ENCODE measurements around the gene RNF43. TPM values are rescaled to one million over a fixed set of nuclear protein-coding genes. Genes with fewer than 3 reads are reported as not detected.

Gene RNF43
- total RNA-seq, 4 donors from 2014 or later: 2.1 to 5.2 (median 4.3) TPM

GRCh38 chr17:58421711-58422110, 4.4 kb upstream of the RNF43 start:
- H3K36me3 ChIP-seq: no peaks in the 10 kb centered on the region
- WGBS, 2 donors: 64 to 69% methylated on average over 1 of the region's 1 CpG
- TF ChIP-seq POLR2A (IDR thresholded peaks at IDR 0.05) (no peak), CTCF (IDR thresholded peaks at IDR 0.05) (no peak)
- no peaks in the 10 kb centered on the region for H3K27me3 ChIP-seq
- no peaks in the 10 kb centered on the region for H3K9me3 ChIP-seq
- H3K27ac ChIP-seq: no peak overlapping the region
- H3K4me3 ChIP-seq (replicated peaks in 1 of 3): no peak overlapping the region
- DNase-seq: no peak
- no peaks in the 10 kb centered on the region for H3K4me1 ChIP-seq
- intact Hi-C loops (cut with DNase I): no loop called here

GRCh38 chr17:58420827-58421226, 3.5 kb upstream of the RNF43 start:
- H3K36me3 ChIP-seq: no peaks in the 10 kb centered on the region
- intact Hi-C loops (cut with DNase I): no loop called here
- 66 to 73% methylated on average over 2 of the region's 2 CpGs for WGBS, 2 donors
- no peak for DNase-seq
- H3K9me3 ChIP-seq: no peaks in the 10 kb centered on the region
- no peaks in the 10 kb centered on the region for H3K4me1 ChIP-seq
- TF ChIP-seq CTCF (IDR thresholded peaks at IDR 0.05) (no peak), POLR2A (IDR thresholded peaks at IDR 0.05) (no peak)
- H3K4me3 ChIP-seq (replicated peaks in 1 of 3): no peak overlapping the region
- no peaks in the 10 kb centered on the region for H3K27me3 ChIP-seq
- H3K27ac ChIP-seq: no peak overlapping the region

GRCh38 chr17:58416937-58417299, 416 bp downstream of the RNF43 start:
- H3K36me3 ChIP-seq: no peaks in the 10 kb centered on the region
- WGBS, 2 donors: 20 to 24% methylated on average over 6 of the region's 6 CpGs
- peaks cover 7 to 8% of the 10 kb centered on the region in 2 donors for H3K4me1 ChIP-seq
- peak; percentile 1 to 3 for DNase-seq
- TF ChIP-seq CTCF (IDR thresholded peaks at IDR 0.05): no peak
- H3K27ac ChIP-seq: peak overlapping the region; percentile 55 to 73 (median 66)
- H3K27me3 ChIP-seq: no peaks in the 10 kb centered on the region
- no peaks in the 10 kb centered on the region for H3K9me3 ChIP-seq
- H3K4me3 ChIP-seq (replicated peaks in 1 of 3): peak overlapping the region in 2 of 3 donors; percentile 30 to 37
- intact Hi-C loops (cut with DNase I): loop anchor here (10.0 kb wide), 1 partner anchor 62 kb away; the partner anchor contains the start of gene SUPT4H1

GRCh38 chr17:58416396-58416795, 938 bp downstream of the RNF43 start:
- peaks cover 8% of the 10 kb centered on the region in 2 donors for H3K4me1 ChIP-seq
- H3K4me3 ChIP-seq (replicated peaks in 1 of 3): peak overlapping the region in 1 of 3 donors; percentile 37
- intact Hi-C loops (cut with DNase I): loop anchor here (10.0 kb wide), 1 partner anchor 62 kb away; the partner anchor contains the start of gene SUPT4H1
- H3K9me3 ChIP-seq: no peaks in the 10 kb centered on the region
- H3K27me3 ChIP-seq: no peaks in the 10 kb centered on the region
- H3K27ac ChIP-seq: no peak overlapping the region
- DNase-seq: no peak
- 51 to 57% methylated on average over 4 of the region's 4 CpGs for WGBS, 2 donors
- TF ChIP-seq POLR2A (IDR thresholded peaks at IDR 0.05) (no peak), CTCF (IDR thresholded peaks at IDR 0.05) (no peak)
- no peaks in the 10 kb centered on the region for H3K36me3 ChIP-seq

- no peaks in the 10 kb centered on the region for H3K27me3 ChIP-seq
- DNase-seq: peak; percentile 30 to 43
- H3K36me3 ChIP-seq: no peaks in the 10 kb centered on the region
- intact Hi-C loops (cut with DNase I): loop anchor here (10.0 kb wide), 1 partner anchor 61 kb away; the partner anchor contains the start of gene SUPT4H1
- TF ChIP-seq POLR2A (IDR thresholded peaks at IDR 0.05): no peak
- TF ChIP-seq CTCF (IDR thresholded peaks at IDR 0.05): peak in 1 of 6 experiments; percentile 9
- H3K4me1 ChIP-seq: peaks cover 8% of the 10 kb centered on the region in 2 donors
- 55 to 76% methylated on average over 6 of the region's 6 CpGs for WGBS, 2 donors
- no peak overlapping the region for H3K4me3 ChIP-seq (replicated peaks in 1 of 3)
- no peaks in the 10 kb centered on the region for H3K9me3 ChIP-seq
- H3K27ac ChIP-seq: no peak overlapping the region
These were observed 1.8 kb downstream of the RNF43 start for GRCh38 chr17:58415371-58416055.
